Endodermal cell (in vitro differentiated cells): ENCODE results near the gene GINS3. TPM values are rescaled to one million over a fixed set of nuclear protein-coding genes. Genes with fewer than 3 reads are reported as not detected.

Experiments used
- DNase-seq: peaks from one replicate; pipeline ENCODE4 v3.0.0-alpha.2; 2017
- H3K27ac ChIP-seq: 2 replicates; pipeline ENCODE4 v1.5.1; 2013; ENCODE audit warnings: mild to moderate bottlenecking, low read depth, low read length, moderate library complexity
- H3K27me3 ChIP-seq: 2 replicates; pipeline ENCODE4 v1.6.1; 2013; ENCODE audit warnings: mild to moderate bottlenecking, low read length, moderate library complexity; ENCODE audit not compliant: insufficient read depth, control insufficient read depth, poor library complexity, severe bottlenecking
- H3K36me3 ChIP-seq: 2 replicates; pipeline ENCODE4 v1.7.0; 2013; ENCODE audit warnings: mild to moderate bottlenecking, low read length, moderate library complexity; ENCODE audit not compliant: control insufficient read depth, insufficient read depth
- H3K4me1 ChIP-seq: one replicate; pipeline ENCODE4 v1.7.0; 2013; ENCODE audit warnings: low read length; ENCODE audit not compliant: control insufficient read depth, insufficient read depth
- H3K4me3 ChIP-seq: 2 replicates; pipeline ENCODE4 v1.5.1; 2013; ENCODE audit warnings: mild to moderate bottlenecking, low read length, moderate library complexity
- H3K9ac ChIP-seq: 2 replicates; pipeline ENCODE4 v1.6.1; 2013; ENCODE audit warnings: mild to moderate bottlenecking, low read length, moderate library complexity; ENCODE audit not compliant: poor library complexity, severe bottlenecking; ENCODE audit errors: extremely low read depth
- H3K9me3 ChIP-seq: 2 replicates; pipeline ENCODE4 v1.6.1; 2013; ENCODE audit warnings: mild to moderate bottlenecking, low read length, moderate library complexity; ENCODE audit not compliant: control insufficient read depth
- H3K27ac Mint-ChIP-seq: 2 replicates; pipeline ENCODE4 v1.8.0; 2020; ENCODE audit warnings: mixed read lengths
- H3K27me3 Mint-ChIP-seq: 2 replicates; pipeline ENCODE4 v1.8.0; 2021; ENCODE audit warnings: mild to moderate bottlenecking, mixed read lengths; ENCODE audit not compliant: insufficient read depth
- H3K36me3 Mint-ChIP-seq: 2 replicates; pipeline ENCODE4 v1.8.0; 2020; ENCODE audit warnings: low read depth, mixed read lengths
- H3K4me1 Mint-ChIP-seq: 2 replicates; pipeline ENCODE4 v1.8.0; 2020; ENCODE audit warnings: mixed read lengths
- H3K4me3 Mint-ChIP-seq: 2 replicates; pipeline ENCODE4 v1.8.0; 2020; ENCODE audit warnings: mild to moderate bottlenecking, moderate library complexity, mixed read lengths
- H3K9me3 Mint-ChIP-seq: 2 replicates; pipeline ENCODE4 v1.8.0; 2020; ENCODE audit warnings: mild to moderate bottlenecking, mixed read lengths
- WGBS, 2 experiments: methylation state at CpG; one replicate each; pipeline versions ENCODE4 v1.1.5 to v1.1.7; 2013; ENCODE audit warnings: missing lambda C conversion rate in 2 of 2, mixed read lengths in 1 of 2; ENCODE audit not compliant: insufficient coverage in 1 of 2, insufficient read length in 1 of 2; 5-methylcytosine and 5-hydroxymethylcytosine counted together
- total RNA-seq, 2 donors: library from RNA; stranded (reverse); fragmentation: NEBNext Ultra II Directional in 1 of 2; extraction: Animal tissue kit (Norgen Biotek cat#: 25700) in 1 of 2; gene quantifications; 2 replicates in 1 of 2; 3 replicates in 1 of 2; pipeline ENCODE4 v1.2.1, GENCODE V29; 2021
- TF ChIP-seq, protein P1 (sequence below): fragments of 200-600 bp; sonication (generic); conservative IDR thresholded peaks from 2 replicates; pipeline ENCODE4 v1.5.0; 2021; ENCODE audit warnings: antibody characterized with exemption, mild to moderate bottlenecking

GINS3 gene
- total RNA-seq, 2 donors from 2014 or later = 10.5 to 14.7 TPM

DNA sequence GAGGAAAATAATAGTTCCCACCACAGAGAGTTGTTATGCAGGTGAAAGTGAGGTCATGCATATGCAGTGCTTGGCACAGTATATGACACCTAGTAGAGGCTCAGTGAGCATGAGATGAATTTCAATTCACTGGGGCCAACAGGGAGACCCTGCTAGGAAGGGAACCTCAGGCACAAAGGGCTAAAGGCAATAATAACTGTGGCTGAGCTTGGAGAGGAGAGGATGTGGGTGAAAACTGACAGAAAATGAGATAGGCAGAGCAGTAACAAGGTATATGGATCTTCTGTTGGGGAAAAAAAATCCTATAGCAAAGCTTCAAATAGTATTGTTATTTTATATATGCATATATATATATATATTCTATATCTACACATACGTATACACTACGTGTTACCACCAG is 25.0 kb upstream of the GINS3 start:
- Histone ChIP-seq H3K36me3 (no peaks in the 10 kb centered on the region), H3K9me3 (no peaks in the 10 kb centered on the region), H3K27ac (no peak overlapping the region), H3K9ac (no peak overlapping the region), H3K27me3 (peaks cover 10% of the 10 kb centered on the region), H3K4me3 (no peak overlapping the region), H3K4me1 (no peaks in the 10 kb centered on the region)
- no peaks in the 10 kb centered on the region for H3K36me3 Mint-ChIP-seq
- no peaks in the 10 kb centered on the region for H3K4me1 Mint-ChIP-seq
- peaks cover 31% of the 10 kb centered on the region for H3K27me3 Mint-ChIP-seq
- WGBS, 2 experiments = no CpG with 5 or more reads among the region's 2 CpGs
- TF ChIP-seq, protein P1, sequence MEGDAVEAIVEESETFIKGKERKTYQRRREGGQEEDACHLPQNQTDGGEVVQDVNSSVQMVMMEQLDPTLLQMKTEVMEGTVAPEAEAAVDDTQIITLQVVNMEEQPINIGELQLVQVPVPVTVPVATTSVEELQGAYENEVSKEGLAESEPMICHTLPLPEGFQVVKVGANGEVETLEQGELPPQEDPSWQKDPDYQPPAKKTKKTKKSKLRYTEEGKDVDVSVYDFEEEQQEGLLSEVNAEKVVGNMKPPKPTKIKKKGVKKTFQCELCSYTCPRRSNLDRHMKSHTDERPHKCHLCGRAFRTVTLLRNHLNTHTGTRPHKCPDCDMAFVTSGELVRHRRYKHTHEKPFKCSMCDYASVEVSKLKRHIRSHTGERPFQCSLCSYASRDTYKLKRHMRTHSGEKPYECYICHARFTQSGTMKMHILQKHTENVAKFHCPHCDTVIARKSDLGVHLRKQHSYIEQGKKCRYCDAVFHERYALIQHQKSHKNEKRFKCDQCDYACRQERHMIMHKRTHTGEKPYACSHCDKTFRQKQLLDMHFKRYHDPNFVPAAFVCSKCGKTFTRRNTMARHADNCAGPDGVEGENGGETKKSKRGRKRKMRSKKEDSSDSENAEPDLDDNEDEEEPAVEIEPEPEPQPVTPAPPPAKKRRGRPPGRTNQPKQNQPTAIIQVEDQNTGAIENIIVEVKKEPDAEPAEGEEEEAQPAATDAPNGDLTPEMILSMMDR = no peak
- DNase-seq = no peak
- H3K9me3 Mint-ChIP-seq = peaks cover 5% of the 10 kb centered on the region
- no peak overlapping the region for H3K4me3 Mint-ChIP-seq
- H3K27ac Mint-ChIP-seq = no peak overlapping the region

- Histone ChIP-seq H3K27me3 (peaks cover 10% of the 10 kb centered on the region), H3K36me3 (no peaks in the 10 kb centered on the region), H3K9ac (no peak overlapping the region), H3K4me1 (no peaks in the 10 kb centered on the region), H3K9me3 (no peaks in the 10 kb centered on the region), H3K4me3 (no peak overlapping the region), H3K27ac (no peak overlapping the region)
- 90 to 93% methylated on average over 2 of the region's 2 CpGs for WGBS, 2 experiments
- TF ChIP-seq, protein P1 = no peak
- no peak overlapping the region for H3K27ac Mint-ChIP-seq
- peaks cover 19% of the 10 kb centered on the region for H3K27me3 Mint-ChIP-seq
- DNase-seq = no peak
- H3K4me3 Mint-ChIP-seq = no peak overlapping the region
- no peaks in the 10 kb centered on the region for H3K36me3 Mint-ChIP-seq
- no peaks in the 10 kb centered on the region for H3K4me1 Mint-ChIP-seq
- peaks cover 5% of the 10 kb centered on the region for H3K9me3 Mint-ChIP-seq
Observed at GRCh38 chr16:58371841-58372240, 20.4 kb upstream of the GINS3 start.

DNA sequence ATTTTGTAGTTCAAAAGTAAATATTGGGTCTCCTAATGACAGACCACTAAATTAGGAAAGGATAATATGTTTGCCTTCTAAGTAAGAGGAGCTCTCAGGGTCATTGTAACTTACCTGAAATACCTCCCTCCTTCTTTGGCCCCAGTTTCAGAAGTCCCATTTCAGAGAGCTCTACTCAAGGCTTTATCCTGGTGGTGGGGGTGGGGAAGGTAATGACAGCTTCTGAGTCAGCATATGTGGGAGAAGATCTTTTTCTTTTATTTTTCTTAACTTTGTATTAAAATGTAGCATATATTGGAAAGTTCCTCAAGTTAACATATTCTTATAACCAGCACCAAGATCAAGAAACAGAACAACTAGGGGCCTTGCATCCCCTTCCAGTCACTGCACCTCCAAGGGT is 16.9 kb upstream of the GINS3 start:
- H3K9ac ChIP-seq = no peak overlapping the region
- H3K9me3 ChIP-seq = no peaks in the 10 kb centered on the region
- H3K27ac Mint-ChIP-seq = no peak overlapping the region
- no peak for DNase-seq
- no peak overlapping the region for H3K4me3 Mint-ChIP-seq
- no peaks in the 10 kb centered on the region for H3K27me3 ChIP-seq
- H3K36me3 ChIP-seq = no peaks in the 10 kb centered on the region
- TF ChIP-seq, protein P1 = no peak
- peaks cover 11% of the 10 kb centered on the region for H3K27me3 Mint-ChIP-seq
- H3K4me1 ChIP-seq = no peaks in the 10 kb centered on the region
- H3K4me1 Mint-ChIP-seq = no peaks in the 10 kb centered on the region
- H3K9me3 Mint-ChIP-seq = peaks cover 5% of the 10 kb centered on the region
- no peaks in the 10 kb centered on the region for H3K36me3 Mint-ChIP-seq
- H3K4me3 ChIP-seq = no peak overlapping the region
- no peak overlapping the region for H3K27ac ChIP-seq
